Psoas muscle (tissue), 8 donors: Measurements from ENCODE around the gene CBR3. TPM values are rescaled to one million over a fixed set of nuclear protein-coding genes. Genes with fewer than 3 reads are reported as not detected.

Source experiments
- ATAC-seq, 4 donors: fragments of 200-7000 bp; cut with Tn5 transposase; one replicate each; pipeline ENCODE4 v1.9.1; 2020; ENCODE audit warnings: moderate library complexity in 3 of 4, mild to moderate bottlenecking in 2 of 4
- DNase-seq, 2 donors: peaks; one replicate each; pipeline ENCODE4 v3.0.0-alpha.2; 2020
- H3K27ac ChIP-seq: fragments of 200-600 bp; one replicate; pipeline ENCODE4 v1.8.0; 2022
- H3K27me3 ChIP-seq, 3 donors: fragments of 200-600 bp in 1 of 3; one replicate each; pipeline versions ENCODE4 v1.6.1 to v1.8.0; 2013 to 2022; ENCODE audit warnings: low read length in 2 of 3, mild to moderate bottlenecking in 2 of 3, moderate library complexity in 1 of 3; ENCODE audit not compliant: insufficient read depth in 3 of 3
- H3K36me3 ChIP-seq, 2 donors: fragments of 200-600 bp in 1 of 2; one replicate each; pipeline versions ENCODE4 v1.6.1 to v1.8.0; 2013 to 2022; ENCODE audit warnings: low read depth in 1 of 2, mild to moderate bottlenecking in 1 of 2, moderate library complexity in 1 of 2; ENCODE audit not compliant: insufficient read depth in 1 of 2
- H3K4me1 ChIP-seq: fragments of 200-600 bp; one replicate; pipeline ENCODE4 v1.8.0; 2022
- H3K4me3 ChIP-seq: fragments of 200-600 bp; one replicate; pipeline ENCODE4 v1.8.0; 2022; ENCODE audit warnings: mild to moderate bottlenecking
- H3K9me3 ChIP-seq: fragments of 200-600 bp; one replicate; pipeline ENCODE4 v1.8.0; 2022
- CTCF ChIP-seq: fragments of 200-600 bp; IDR thresholded peaks from one replicate; pipeline ENCODE4 v1.8.0; 2022; ENCODE audit warnings: antibody characterized with exemption
- WGBS, 3 donors: extraction: QIAGEN DNeasy Blood & Tissue Kit; methylation state at CpG; one replicate each; pipeline versions ENCODE4 v1.1.6 to v1.1.7; 2013; 5-methylcytosine and 5-hydroxymethylcytosine counted together
- intact Hi-C, 2 donors: fragments of 100-400 bp; cut with DNase I; formaldehyde crosslinking; loops; one replicate each; pipeline versions ENCODE4 v1.11.0 to v1.14.2; 2022
- polyA plus RNA-seq, 3 donors: library from polyadenylated mRNA; stranded (reverse); fragments of 200-250 nt; gene quantifications; one replicate each; pipeline ENCODE4 v1.2.3, GENCODE V29; 2013
- total RNA-seq, 4 donors: library from RNA; stranded (reverse); fragmentation: NEBNext Ultra II Directional in 2 of 4; extraction: Animal tissue kit (Norgen Biotek cat#: 25700) in 2 of 4; gene quantifications; one replicate each; pipeline versions ENCODE4 v1.2.1 to v1.2.4, GENCODE V29; 2021 to 2023
- donor health status: healthy with polysubstance abuse.
- donor health status: DM: no; HTN: no; CAD: no; lungs with moderate emphysema.
- donor health status: Bipolar disorder and iron deficiency.
- donor health status: healthy.
- donor health status: DM: yes; HTN: yes; CAD: no.
- donor health status: DM: no; HTN: no; CAD: no.
- donor health status: DM: no; HTN: no; CAD: no.
- donor health status: DM: yes; HTN: yes; CAD: no.

Gene CBR3
- total and polyA plus RNA-seq, 7 donors = 0.64 to 1.9 (median 1.4) TPM

DNA sequence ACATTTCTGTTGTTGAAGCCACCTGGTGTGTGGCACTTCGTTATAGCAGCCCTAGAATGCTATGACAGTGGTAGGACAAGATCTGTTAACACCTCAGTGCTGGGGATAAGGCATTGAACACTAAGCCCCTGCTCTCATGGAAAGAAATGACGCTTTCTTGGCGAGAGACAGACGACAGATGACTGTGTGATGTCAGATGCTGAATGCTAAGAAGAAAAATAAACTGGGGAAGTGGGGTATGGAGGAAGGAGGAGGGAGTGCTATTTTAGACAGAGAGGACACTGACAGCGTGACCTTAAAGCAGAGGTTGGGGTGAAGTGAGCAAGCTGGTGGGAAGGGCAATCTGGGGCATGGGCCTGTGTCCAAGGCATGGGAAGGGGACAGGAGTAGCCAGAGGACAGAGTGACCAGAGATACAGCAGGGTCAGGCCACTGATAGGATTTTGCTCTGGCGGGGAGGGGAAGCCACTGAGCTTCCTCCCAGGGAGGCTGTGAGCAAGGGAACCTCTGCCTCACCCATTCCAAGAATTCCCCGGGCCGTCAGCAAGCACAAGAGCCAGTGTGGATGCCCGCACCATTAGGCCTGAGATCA is 37.0 kb downstream of the CBR3 start:
- Histone ChIP-seq H3K4me3 (no peak overlapping the region), H3K27ac (no peak overlapping the region), H3K36me3 (peaks cover 0 to 8% of the 10 kb centered on the region in 2 donors), H3K27me3 (no peaks in the 10 kb centered on the region), H3K4me1 (peaks cover 15% of the 10 kb centered on the region), H3K9me3 (no peaks in the 10 kb centered on the region)
- TF ChIP-seq CTCF = no peak
- intact Hi-C loops = no loop called here
- WGBS, 3 donors = 23 to 38% (median 30%) methylated on average over 9 of the region's 9 CpGs
- DNase-seq (peak in 1 of 2 donors; percentile 58), ATAC-seq (peak; percentile 21 to 86 (median 76))

DNA sequence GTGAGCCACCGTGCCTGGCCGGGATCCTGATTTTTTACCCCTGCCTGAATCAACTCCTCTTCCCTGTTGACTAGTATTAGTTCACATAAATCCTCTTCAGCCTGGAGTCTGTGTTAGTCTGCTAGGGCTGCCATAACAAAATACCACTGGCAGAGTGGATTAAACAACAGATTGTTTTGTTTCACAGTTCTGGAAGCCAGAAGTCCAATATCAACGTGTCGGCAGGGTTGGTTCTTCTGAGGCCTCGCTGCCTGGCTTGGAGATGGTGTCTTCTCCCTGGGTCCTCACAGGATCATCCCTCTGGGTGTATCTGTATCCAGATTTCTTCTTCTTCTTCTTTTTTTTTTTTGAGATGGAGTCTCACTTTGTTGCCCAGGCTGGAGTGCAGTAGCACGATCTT is 39.9 kb downstream of the CBR3 start:
- Histone ChIP-seq H3K4me3 (no peak overlapping the region), H3K4me1 (peaks cover 15% of the 10 kb centered on the region), H3K27ac (no peak overlapping the region), H3K9me3 (peaks cover 3% of the 10 kb centered on the region), H3K36me3 (no peaks in the 10 kb centered on the region), H3K27me3 (no peaks in the 10 kb centered on the region)
- TF ChIP-seq CTCF = no peak
- WGBS, 3 donors = 91 to 96% (median 93%) methylated on average over 6 of the region's 6 CpGs
- ATAC-seq = no peak
- intact Hi-C loops = no loop called here
- no peak for DNase-seq

GRCh38 chr21:36175771-36176565 is 41.1 kb downstream of the CBR3 start:
- intact Hi-C loops = no loop called here
- Histone ChIP-seq H3K27ac (no peak overlapping the region), H3K4me1 (peaks cover 15% of the 10 kb centered on the region), H3K4me3 (no peak overlapping the region), H3K27me3 (no peaks in the 10 kb centered on the region), H3K9me3 (peaks cover 3% of the 10 kb centered on the region), H3K36me3 (no peaks in the 10 kb centered on the region)
- ATAC-seq (no peak), DNase-seq (no peak)
- WGBS, 3 donors = 81 to 93% (median 87%) methylated on average over 7 of the region's 7 CpGs
- no peak for TF ChIP-seq CTCF

DNA sequence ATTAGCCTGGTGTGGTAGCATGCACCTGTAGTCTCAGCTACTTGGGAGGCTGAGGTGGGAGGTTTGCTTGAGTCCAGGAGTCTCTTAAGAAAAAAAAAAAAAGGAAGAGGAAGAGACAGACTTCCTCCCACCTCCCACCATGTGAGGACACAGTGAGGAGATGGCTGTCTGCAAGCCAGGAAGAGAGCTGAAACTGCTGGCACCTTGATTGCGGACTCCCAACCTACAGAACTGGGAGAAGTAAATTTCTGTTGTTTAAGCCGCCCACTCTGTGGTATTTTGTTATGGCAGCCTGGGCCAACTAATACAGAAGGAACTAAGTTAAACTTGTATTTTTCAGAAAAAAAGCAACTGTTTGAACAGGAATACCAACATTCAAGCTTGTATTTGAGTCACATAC is 43.5 kb downstream of the CBR3 start:
- DNase-seq (no peak), ATAC-seq (no peak)
- Histone ChIP-seq H3K4me3 (no peak overlapping the region), H3K27ac (no peak overlapping the region), H3K9me3 (peaks cover 3% of the 10 kb centered on the region), H3K27me3 (no peaks in the 10 kb centered on the region), H3K4me1 (no peaks in the 10 kb centered on the region), H3K36me3 (no peaks in the 10 kb centered on the region)
- intact Hi-C loops = no loop called here
- TF ChIP-seq CTCF = no peak
- 93 to 97% (median 94%) methylated on average over 2 of the region's 2 CpGs for WGBS, 3 donors
